ENCODE data around the gene NAPA.

Gene NAPA

DNA sequence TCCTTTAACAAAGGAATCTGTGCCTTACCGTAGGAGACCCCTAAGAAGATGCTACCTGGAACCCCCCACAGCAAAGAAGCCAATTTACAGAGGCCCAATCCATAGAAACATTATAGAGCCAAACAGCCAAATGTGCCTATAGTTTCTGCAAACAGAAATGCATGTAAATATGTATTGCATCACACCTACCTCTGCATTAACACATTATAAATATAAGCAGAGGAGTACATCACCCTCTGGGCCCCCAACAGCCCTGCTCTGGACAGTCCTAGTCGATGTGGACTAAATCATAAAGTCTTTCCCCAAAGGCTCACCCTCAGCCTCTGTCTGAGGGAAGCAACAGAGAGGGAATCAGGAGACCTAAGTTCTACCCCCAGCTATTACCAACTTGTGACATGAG, 32.3 kb upstream of the NAPA start:
- TF ChIP-seq, protein P1, sequence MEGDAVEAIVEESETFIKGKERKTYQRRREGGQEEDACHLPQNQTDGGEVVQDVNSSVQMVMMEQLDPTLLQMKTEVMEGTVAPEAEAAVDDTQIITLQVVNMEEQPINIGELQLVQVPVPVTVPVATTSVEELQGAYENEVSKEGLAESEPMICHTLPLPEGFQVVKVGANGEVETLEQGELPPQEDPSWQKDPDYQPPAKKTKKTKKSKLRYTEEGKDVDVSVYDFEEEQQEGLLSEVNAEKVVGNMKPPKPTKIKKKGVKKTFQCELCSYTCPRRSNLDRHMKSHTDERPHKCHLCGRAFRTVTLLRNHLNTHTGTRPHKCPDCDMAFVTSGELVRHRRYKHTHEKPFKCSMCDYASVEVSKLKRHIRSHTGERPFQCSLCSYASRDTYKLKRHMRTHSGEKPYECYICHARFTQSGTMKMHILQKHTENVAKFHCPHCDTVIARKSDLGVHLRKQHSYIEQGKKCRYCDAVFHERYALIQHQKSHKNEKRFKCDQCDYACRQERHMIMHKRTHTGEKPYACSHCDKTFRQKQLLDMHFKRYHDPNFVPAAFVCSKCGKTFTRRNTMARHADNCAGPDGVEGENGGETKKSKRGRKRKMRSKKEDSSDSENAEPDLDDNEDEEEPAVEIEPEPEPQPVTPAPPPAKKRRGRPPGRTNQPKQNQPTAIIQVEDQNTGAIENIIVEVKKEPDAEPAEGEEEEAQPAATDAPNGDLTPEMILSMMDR (IDR thresholded peaks at IDR 0.05; ENCODE audit: borderline replicate concordance, control extremely low read depth, extremely low read depth, insufficient read depth, missing control alignments) = no peak
- DNase-seq (ENCODE audit: low spot score) = no peak
- in situ Hi-C loops (cut with MboI; ENCODE audit: low sequenced_read_pairs, unreplicated experiment) = no loop called here

GRCh38 chr19:47545061-47545948, 30.4 kb upstream of the NAPA start:
- in situ Hi-C loops (cut with MboI; ENCODE audit: low sequenced_read_pairs, unreplicated experiment) = no loop called here
- TF ChIP-seq, protein P1 (IDR thresholded peaks at IDR 0.05; ENCODE audit: borderline replicate concordance, control extremely low read depth, extremely low read depth, insufficient read depth, missing control alignments) = no peak
- DNase-seq (ENCODE audit: low spot score) = no peak

- TF ChIP-seq, protein P1 (IDR thresholded peaks at IDR 0.05; ENCODE audit: borderline replicate concordance, control extremely low read depth, extremely low read depth, insufficient read depth, missing control alignments) = no peak
- DNase-seq (ENCODE audit: low spot score) = no peak
- in situ Hi-C loops (cut with MboI; ENCODE audit: low sequenced_read_pairs, unreplicated experiment) = no loop called here
Observed at GRCh38 chr19:47544476-47544875, 29.6 kb upstream of the NAPA start.

GRCh38 chr19:47544075-47544474, 29.2 kb upstream of the NAPA start:
- in situ Hi-C loops (cut with MboI; ENCODE audit: low sequenced_read_pairs, unreplicated experiment) = no loop called here
- no peak for DNase-seq (ENCODE audit: low spot score)
- TF ChIP-seq, protein P1 (IDR thresholded peaks at IDR 0.05; ENCODE audit: borderline replicate concordance, control extremely low read depth, extremely low read depth, insufficient read depth, missing control alignments) = no peak

DNA sequence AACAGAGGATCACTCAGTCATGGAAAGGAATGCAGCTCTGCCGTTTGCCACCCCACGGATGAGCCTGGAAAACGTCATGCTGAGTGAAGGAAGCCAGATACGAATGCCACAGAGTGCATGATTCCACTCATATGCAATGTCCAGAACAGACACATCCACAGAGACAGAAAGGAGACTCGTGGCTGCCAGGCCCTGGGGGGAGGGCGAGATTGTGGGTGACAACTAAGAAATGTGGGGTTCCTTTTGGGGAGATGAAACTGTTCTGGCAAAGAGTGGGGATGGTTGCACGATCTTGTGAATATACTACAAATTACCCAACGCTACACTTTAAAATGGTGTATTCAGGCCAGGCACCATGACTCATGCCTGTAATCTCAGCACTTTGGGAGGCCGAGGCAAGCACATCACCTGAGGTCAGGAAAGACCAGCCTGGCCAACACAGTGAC, 27.2 kb upstream of the NAPA start:
- in situ Hi-C loops (cut with MboI; ENCODE audit: low sequenced_read_pairs, unreplicated experiment) = no loop called here
- no peak for DNase-seq (ENCODE audit: low spot score)
- TF ChIP-seq, protein P1 (IDR thresholded peaks at IDR 0.05; ENCODE audit: borderline replicate concordance, control extremely low read depth, extremely low read depth, insufficient read depth, missing control alignments) = no peak

- in situ Hi-C loops (cut with MboI; ENCODE audit: low sequenced_read_pairs, unreplicated experiment) = no loop called here
- DNase-seq (ENCODE audit: low spot score) = no peak
- TF ChIP-seq, protein P1 (IDR thresholded peaks at IDR 0.05; ENCODE audit: borderline replicate concordance, control extremely low read depth, extremely low read depth, insufficient read depth, missing control alignments) = no peak
Observed at GRCh38 chr19:47541518-47541917, 26.7 kb upstream of the NAPA start.
